OCI-LY3 (cell line): ENCODE results near the gene KIAA1191.

ENCODE experiments used
- H2AFZ ChIP-seq: fragments of 200-600, 300-600 bp; shearing (Covaris generic); 2 replicates; pipeline ENCODE4 v1.6.0; 2014; ENCODE audit warnings: antibody characterized with exemption, low read depth, low read length
- H3K27ac ChIP-seq: fragments of 200-600, 300-600 bp; sonication (generic); 2 replicates; pipeline ENCODE4 v1.5.1; 2014; ENCODE audit warnings: mild to moderate bottlenecking, low read length, moderate library complexity, mixed read lengths
- H3K27me3 ChIP-seq: fragments of 200-600, 300-600 bp; sonication (generic); 2 replicates; pipeline ENCODE4 v1.6.1; 2014; ENCODE audit warnings: low read depth, low read length, mixed read lengths
- H3K36me3 ChIP-seq: fragments of 200-600, 300-600 bp; sonication (generic); replicated peaks from 2 replicates; pipeline ENCODE3; 2014; ENCODE audit warnings: low read depth, low read length, mixed read lengths
- H3K4me1 ChIP-seq: fragments of 300-600, 200-600 bp; sonication (generic); 2 replicates; pipeline ENCODE4 v1.6.1; 2014; ENCODE audit warnings: low read length, mixed read lengths
- H3K4me2 ChIP-seq: fragments of 200-600, 300-600 bp; sonication (generic); 2 replicates; pipeline ENCODE4 v1.6.1; 2014; ENCODE audit warnings: low read length, mixed read lengths
- H3K4me3 ChIP-seq: fragments of 300-600, 200-600 bp; sonication (generic); 2 replicates; pipeline ENCODE4 v1.5.1; 2014; ENCODE audit warnings: antibody characterized with exemption, mild to moderate bottlenecking, low read length, moderate library complexity
- H3K79me2 ChIP-seq: fragments of 300-600, 200-600 bp; shearing (Covaris generic); 2 replicates; pipeline ENCODE4 v1.6.1; 2014; ENCODE audit warnings: mild to moderate bottlenecking, low read length, mixed read lengths
- H3K9ac ChIP-seq: fragments of 300-600, 200-600 bp; shearing (Covaris generic); 2 replicates; pipeline ENCODE4 v1.6.0; 2014; ENCODE audit warnings: mild to moderate bottlenecking, low read length, moderate library complexity
- H3K9me3 ChIP-seq: fragments of 200-600, 300-600 bp; shearing (Covaris generic); 2 replicates; pipeline ENCODE4 v1.6.1; 2014; ENCODE audit warnings: low read length, mixed read lengths; ENCODE audit not compliant: insufficient read depth
- H4K20me1 ChIP-seq: fragments of 200-600, 300-600 bp; sonication (generic); 2 replicates; pipeline ENCODE4 v1.6.1; 2016; ENCODE audit warnings: low read length, mixed read lengths; ENCODE audit not compliant: insufficient read depth
- CTCF ChIP-seq: fragments of 200-600, 300-600 bp; sonication (generic); IDR thresholded peaks from 2 replicates; pipeline ENCODE4 v1.5.1; 2014; ENCODE audit warnings: antibody characterized with exemption, low read length, low read depth
- EZH2phosphoT487 ChIP-seq: fragments of 200-600 bp; shearing (Covaris generic); IDR thresholded peaks from 2 replicates; pipeline ENCODE4 v1.6.1; 2018; ENCODE audit warnings: antibody characterized with exemption, mixed run types, low read depth

Gene KIAA1191

GRCh38 chr5:176371621-176372539 is 10.3 kb upstream of the KIAA1191 start:
- Histone ChIP-seq H3K4me2 (no peak overlapping the region), H3K36me3 (peaks cover 8% of the 10 kb centered on the region), H2AFZ (no peak overlapping the region), H3K4me3 (no peak overlapping the region), H3K79me2 (no peaks in the 10 kb centered on the region), H3K4me1 (peaks cover 9% of the 10 kb centered on the region), H4K20me1 (no peaks in the 10 kb centered on the region), H3K27ac (no peak overlapping the region), H3K9me3 (no peaks in the 10 kb centered on the region), H3K27me3 (no peaks in the 10 kb centered on the region), H3K9ac (no peak overlapping the region)
- TF ChIP-seq EZH2phosphoT487 (no peak), CTCF (no peak)

GRCh38 chr5:176369934-176370711 is 8.6 kb upstream of the KIAA1191 start:
- Histone ChIP-seq H3K27ac (no peak overlapping the region), H3K9ac (no peak overlapping the region), H4K20me1 (no peaks in the 10 kb centered on the region), H3K36me3 (peaks cover 5% of the 10 kb centered on the region), H3K4me2 (no peak overlapping the region), H2AFZ (no peak overlapping the region), H3K4me1 (peaks cover 9% of the 10 kb centered on the region), H3K79me2 (no peaks in the 10 kb centered on the region), H3K9me3 (no peaks in the 10 kb centered on the region), H3K27me3 (no peaks in the 10 kb centered on the region), H3K4me3 (no peak overlapping the region)
- TF ChIP-seq EZH2phosphoT487 = no peak
- TF ChIP-seq CTCF = no peak

GRCh38 chr5:176368726-176369125 is 7.2 kb upstream of the KIAA1191 start:
- Histone ChIP-seq H4K20me1 (no peaks in the 10 kb centered on the region), H3K9me3 (no peaks in the 10 kb centered on the region), H3K79me2 (no peaks in the 10 kb centered on the region), H3K4me1 (peaks cover 11% of the 10 kb centered on the region), H3K9ac (no peak overlapping the region), H3K27me3 (no peaks in the 10 kb centered on the region), H3K4me2 (no peak overlapping the region), H2AFZ (no peak overlapping the region), H3K4me3 (no peak overlapping the region), H3K36me3 (peaks cover 2% of the 10 kb centered on the region), H3K27ac (no peak overlapping the region)
- TF ChIP-seq EZH2phosphoT487 (no peak), CTCF (no peak)
